Suppressor macrophage treated with lipopolysaccharide for 4 hours (primary cell): Measurements from ENCODE around the gene ATP8B1.
A peak's percentile ranks its signal among the peaks of the same experiment; 100 is the strongest.
"Not testable (repeated sequence)": the region's sequence is repeated elsewhere in the genome, so short reads cannot be mapped to it uniquely, and the experiment has no call there.

Experiments
- DNase-seq: peaks from one replicate; pipeline ENCODE4 v3.0.0-alpha.2; 2020

Gene ATP8B1

GRCh38 chr18:57759650-57760049 is 43.5 kb downstream of the ATP8B1 start:
- DNase-seq: no peak

DNA sequence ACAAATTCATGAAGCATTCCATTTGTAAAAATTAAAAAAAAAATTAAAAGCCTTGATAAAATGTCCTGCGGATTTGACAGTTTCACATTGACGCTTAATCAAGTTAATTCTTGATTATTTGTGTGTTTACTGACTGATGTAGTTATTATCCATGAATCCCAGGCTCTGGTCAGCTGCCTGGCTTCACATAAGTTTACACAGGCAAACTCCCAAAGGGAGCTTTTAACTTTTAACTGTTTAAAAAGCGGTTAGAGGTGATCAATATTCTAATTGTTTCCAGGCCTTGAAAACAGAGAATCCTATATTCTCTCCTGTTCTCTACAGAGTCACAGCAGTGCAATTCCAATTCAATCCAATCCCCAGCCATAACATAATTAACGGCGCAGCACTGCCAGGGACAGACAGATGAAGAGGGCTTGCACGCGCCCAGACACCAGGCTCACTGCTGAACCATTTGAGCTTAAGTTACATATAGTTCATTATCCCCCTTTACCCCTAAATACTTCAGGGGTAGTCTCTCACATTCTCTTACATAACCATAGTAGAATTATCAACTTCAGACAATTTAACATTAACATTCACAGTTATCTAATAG is 47.5 kb downstream of the ATP8B1 start:
- DNase-seq: no peak

DNA sequence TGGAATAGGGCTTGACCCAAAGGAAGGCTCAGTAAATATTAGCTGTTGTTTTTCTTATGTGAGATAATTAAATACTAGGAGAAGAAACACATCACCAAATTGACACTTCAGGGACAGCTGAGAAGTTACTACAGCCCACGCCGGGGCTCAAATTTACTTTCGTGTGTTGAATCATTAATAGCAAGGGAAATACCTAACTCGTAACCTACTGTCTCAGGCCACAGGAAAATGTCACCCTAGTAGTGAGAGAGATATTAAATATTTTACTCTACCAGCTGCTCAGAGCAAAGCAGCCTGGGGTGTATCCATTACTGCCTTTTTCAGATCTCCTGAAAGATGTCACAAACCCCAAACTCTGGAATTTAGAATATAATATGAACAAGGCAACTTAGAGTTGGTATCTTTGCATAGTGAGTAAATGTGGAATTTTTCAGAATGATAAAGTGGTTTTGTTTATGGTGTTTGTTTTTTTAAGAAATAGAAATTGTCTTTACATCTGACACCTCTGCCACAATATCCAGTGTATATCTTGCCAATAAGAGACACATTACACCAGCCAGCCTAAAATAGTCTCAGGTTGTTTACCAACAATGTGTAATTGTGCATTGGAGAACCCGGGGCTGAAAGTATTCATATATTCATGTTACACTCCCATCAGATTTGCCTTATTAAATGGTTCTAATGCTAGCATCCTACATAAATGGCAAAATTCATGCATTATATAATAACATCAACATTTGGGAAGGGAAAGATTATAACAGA is 48.4 kb downstream of the ATP8B1 start:
- no peak for DNase-seq

DNA sequence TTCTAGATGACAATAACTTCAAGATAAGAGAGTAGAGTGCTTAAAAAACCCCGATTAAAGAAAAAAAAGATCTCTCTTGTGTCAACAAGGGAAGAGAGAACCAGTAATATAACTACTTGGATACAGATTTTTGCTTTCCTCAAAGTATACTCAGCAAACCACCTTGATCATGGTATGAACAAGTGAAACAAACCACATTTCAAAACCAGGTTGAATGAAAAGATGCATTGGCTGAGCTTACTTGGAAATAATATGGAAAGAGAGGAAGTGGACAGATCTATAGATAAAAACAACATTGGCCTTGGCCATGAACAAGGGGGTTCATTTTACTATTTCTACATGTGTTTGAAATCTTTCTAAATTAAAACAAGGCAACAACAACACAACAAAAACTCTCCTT is 50.1 kb downstream of the ATP8B1 start:
- DNase-seq: no peak

GRCh38 chr18:57749604-57749970 is 53.5 kb downstream of the ATP8B1 start:
- DNase-seq: no peak

GRCh38 chr18:57748770-57749603 is 54.1 kb downstream of the ATP8B1 start:
- DNase-seq: peak; percentile 64

DNA sequence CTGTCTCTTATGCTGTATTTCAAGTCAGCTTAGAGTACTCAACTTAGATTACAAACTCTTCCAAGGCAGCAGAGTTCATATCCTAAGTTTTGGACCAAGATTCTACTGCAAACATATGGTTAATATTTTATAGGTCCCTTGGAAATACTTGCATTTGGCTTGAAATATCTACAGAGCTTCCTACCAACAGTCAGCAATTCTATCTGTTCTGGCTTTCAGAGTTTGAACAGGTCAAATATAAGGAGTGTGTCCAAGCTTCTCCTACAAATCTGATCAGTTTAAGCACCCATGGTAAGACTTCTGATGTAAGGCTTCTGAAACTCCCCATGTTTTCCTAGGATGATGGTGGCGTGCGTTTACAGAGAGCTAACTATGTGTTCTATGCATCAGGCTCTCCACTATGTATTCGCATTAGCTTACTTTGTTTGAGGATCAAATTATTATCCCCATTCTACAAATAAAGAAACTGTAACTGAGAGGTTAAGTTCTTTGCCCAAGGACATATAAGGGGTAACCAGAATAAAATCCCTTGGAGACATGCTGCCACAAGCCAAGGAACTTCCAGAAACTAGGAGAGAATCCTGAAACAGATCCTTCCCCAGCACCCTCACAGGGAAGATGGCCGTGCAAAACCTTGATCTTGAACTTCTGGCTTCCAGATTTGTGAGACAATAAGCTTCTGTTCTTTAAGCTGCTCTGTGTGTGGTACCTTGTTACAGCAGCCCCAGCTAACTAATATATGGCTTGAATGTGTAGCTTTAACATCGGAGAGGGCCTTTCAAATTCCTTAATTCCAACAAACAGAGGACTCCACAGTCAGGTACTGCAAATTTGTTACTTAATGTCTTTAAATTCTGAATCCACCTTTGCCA is 55.1 kb downstream of the ATP8B1 start:
- no peak for DNase-seq

DNA sequence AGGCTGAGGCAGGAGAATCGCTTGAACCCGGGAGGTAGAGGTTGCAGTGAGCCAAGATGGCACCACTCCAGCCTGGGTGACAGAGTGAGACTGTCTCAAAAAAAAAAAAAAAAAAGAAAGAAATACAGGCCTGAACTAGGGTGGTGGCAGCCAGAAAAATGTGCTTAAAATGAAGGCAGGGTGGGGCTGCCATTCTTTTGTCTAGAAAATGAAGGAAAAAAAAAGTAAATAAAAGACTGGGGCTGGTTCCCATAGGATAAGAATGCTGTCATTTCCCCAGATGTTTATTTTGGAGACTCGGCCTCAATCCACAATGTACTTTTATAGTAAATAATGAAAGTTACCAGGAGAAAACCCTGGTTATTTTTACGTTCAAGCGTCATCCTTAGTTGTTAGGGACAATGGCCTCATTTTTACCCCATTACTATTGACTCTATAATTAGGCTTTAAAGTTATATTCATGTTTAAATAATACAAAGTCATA is 58.9 kb downstream of the ATP8B1 start:
- no peak for DNase-seq

GRCh38 chr18:57743008-57743407 is 60.1 kb downstream of the ATP8B1 start:
- no peak for DNase-seq

DNA sequence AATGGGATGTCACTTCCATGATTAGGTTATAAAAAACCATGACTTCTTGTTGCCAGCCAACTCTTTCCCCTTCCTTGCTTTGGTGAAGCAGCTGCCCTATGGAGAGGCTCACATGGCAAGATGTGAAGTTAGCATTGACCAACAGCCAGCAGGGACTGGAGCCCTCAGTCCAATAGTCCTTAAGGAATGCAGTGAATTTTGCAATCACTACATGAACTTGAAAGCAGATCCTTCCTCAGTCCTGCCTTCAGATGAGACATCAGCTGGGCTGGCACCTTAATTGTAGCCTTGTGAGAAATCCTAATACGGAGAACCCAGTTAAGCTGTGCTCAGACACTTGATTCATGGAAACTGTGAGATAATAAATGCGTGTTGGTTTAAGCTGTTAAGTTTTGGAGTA is 61.8 kb downstream of the ATP8B1 start:
- no peak for DNase-seq

DNA sequence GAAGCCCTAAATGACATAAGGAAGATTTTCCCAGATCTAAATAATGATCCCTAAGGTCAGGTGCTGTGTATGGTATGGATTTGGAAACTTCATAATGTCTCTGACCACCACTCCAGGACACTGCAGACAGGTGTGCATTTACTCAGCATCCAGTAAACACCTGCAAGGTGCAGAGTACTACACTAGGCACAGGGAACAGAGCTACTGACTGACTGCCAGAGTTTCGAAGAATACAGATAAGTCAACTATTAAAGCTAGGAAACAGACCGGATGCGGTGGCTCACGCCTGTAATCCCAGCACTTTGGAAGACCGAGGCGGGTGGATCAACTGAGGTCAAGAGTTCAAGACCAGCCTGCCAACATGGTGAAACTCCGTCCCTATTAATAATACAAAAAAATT is 65.0 kb downstream of the ATP8B1 start:
- DNase-seq: no peak

- peak; percentile 96 for DNase-seq
Measured at GRCh38 chr18:57737400-57738060, 65.6 kb downstream of the ATP8B1 start.

- DNase-seq: not testable (repeated sequence)
Measured at GRCh38 chr18:57735042-57735441, 68.1 kb downstream of the ATP8B1 start.

DNA sequence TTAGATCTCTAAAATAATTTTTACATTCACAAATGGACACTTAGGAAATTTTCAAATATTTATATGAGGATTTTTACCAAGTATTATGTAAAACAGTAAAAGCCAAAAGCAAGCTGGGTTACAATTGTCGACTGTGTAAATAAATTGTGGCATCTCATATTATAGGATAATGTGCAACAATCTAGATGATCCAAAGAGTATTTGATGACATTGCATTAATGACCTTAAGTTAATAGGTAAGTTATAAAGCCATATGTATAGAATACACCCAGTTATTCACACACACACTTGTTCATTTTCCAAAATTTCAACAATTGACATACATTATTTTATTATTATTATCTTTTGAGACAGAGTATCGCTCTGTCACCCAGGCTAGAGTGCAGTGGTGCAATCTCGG is 69.3 kb downstream of the ATP8B1 start:
- no peak for DNase-seq

DNA sequence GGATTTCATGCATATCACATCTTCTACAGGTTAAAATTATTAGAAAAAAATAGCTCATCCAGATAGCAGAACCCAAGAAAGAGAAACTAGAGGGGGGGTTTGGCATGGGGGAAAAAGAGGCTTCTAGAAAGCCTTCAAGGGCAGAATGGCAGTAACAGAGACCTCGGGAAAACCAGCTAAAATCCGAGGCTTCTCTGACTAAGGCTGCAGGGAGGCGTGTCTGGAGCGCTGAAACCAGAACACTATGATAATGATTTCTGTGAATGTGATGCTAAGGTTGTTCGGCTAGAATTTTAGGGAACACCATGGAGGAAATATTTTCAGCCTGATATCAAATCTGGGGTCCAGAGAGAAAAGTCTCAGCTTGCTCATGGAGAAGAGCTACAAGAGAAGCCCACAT is 73.0 kb downstream of the ATP8B1 start:
- DNase-seq: no peak

- peak; percentile 64 for DNase-seq
Measured at GRCh38 chr18:57728941-57729511, 74.1 kb downstream of the ATP8B1 start.

DNA sequence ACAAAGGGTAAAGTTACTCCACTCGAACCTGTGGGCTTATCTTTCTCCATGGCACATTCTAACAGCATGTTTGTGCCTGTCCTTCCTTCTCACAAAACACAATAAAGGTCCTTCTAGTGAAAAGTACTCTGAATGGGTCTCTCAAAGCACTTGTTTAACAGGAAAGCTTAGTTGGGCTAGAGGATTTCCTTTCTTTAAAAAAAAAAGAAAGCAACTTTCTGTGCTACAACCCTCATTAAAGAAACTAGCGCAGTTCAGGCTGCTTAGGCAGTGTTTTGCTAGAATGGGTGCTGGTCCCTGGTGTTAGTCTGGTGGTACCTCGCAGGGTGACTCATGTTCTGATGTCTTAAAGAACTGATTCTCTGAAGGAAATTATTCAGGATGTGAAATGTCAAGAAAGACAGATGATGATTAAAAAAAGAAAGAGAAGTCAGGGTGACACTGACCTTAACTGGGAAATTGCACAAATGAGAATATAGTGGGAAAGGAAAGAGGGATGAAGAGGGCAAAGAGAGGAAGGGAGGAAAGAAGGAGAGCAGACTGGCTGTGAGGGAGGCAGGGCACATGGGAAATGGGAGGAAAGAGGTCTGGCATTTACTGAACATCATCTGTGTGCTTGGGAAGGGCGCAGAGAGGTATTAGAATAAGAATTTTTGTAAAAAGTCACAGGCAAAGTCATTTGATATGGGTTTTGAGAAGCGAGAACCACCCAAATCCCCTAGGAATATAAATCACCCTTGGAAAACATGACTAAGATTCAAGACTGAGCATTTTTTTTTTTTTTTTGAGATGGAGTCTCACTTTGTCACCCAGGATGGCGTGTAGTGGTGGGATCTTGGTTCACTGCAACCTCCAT is 74.9 kb downstream of the ATP8B1 start:
- peak; percentile 50 for DNase-seq

- DNase-seq: not testable (repeated sequence)
Measured at GRCh38 chr18:57719211-57719935, 83.7 kb downstream of the ATP8B1 start.

- no peak for DNase-seq
Measured at GRCh38 chr18:57716549-57716948, 86.6 kb downstream of the ATP8B1 start.

DNA sequence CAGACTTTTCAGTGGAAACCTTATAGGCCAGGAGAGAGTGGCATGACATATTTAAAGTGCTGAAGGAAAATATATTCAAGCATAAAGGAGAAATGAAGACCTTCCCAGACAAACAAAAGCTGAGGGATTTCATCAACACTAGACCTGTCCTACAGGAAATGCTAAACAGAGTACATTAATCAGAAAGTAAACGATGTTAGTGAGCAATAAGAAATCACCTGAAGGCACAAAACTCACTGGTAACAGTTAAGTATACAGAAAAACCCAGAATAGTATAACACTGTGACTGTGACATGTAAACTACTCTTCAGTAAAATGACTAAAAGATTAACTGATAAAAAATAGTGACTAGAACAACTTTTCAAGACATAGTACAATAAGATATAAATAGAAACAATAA is 87.4 kb downstream of the ATP8B1 start:
- no peak for DNase-seq
